ENCODE measurements around the gene ARHGAP45.

DNA sequence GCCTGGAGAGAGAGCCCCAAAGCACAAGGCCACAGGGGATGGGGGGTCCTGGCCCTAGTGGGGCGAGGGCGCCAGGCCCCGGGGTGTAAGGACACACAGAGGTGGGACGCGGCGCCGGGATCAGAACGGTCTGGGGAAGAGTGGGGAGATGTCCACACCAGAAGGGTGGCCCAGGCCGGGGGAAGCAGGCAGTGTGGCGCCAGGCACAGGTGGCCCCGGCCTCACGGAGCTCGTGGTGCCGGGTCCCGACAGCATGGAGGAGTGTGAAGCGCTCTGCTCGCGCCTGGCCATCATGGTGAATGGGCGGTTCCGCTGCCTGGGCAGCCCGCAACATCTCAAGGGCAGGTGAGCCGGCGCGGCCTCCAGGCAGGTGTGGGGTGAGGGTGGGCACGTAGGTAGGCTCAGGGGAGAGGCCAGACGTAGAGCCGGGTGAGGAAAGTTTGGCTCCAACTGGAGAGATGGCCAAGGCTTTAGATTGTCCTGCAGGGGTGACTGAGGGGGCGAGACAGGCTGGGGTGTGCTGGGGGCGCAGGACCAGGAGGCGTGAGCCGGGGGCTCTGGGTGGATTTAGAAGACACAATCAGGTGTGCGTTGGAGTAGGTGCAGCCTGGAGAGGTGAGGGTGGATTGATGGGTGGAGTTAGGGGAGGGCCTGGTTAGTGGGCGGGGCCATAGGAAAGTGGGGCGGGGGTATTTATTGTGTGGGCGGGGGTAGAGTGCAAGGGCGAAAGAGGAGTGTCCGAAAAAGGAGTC lies 2.9 kb upstream of the ARHGAP45 start:
- TF ChIP-seq, protein P1, sequence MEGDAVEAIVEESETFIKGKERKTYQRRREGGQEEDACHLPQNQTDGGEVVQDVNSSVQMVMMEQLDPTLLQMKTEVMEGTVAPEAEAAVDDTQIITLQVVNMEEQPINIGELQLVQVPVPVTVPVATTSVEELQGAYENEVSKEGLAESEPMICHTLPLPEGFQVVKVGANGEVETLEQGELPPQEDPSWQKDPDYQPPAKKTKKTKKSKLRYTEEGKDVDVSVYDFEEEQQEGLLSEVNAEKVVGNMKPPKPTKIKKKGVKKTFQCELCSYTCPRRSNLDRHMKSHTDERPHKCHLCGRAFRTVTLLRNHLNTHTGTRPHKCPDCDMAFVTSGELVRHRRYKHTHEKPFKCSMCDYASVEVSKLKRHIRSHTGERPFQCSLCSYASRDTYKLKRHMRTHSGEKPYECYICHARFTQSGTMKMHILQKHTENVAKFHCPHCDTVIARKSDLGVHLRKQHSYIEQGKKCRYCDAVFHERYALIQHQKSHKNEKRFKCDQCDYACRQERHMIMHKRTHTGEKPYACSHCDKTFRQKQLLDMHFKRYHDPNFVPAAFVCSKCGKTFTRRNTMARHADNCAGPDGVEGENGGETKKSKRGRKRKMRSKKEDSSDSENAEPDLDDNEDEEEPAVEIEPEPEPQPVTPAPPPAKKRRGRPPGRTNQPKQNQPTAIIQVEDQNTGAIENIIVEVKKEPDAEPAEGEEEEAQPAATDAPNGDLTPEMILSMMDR (IDR thresholded peaks at IDR 0.05; ENCODE audit: low read depth, low read length): no peak
- no peak for TF ChIP-seq EZH2phosphoT487 (IDR thresholded peaks at IDR 0.05; ENCODE audit: low read depth)
